Measurements from ENCODE around the gene ABAT.

- no peak for TF ChIP-seq CTCF (IDR thresholded peaks at IDR 0.05; ENCODE audit: low read length)
- no peak for TF ChIP-seq EZH2 (optimal IDR thresholded peaks at IDR 0.05; ENCODE audit: low read depth, low read length)
- no peak for TF ChIP-seq EZH2phosphoT487 (IDR thresholded peaks at IDR 0.05; ENCODE audit: low read length)
Observed at GRCh38 chr16:8632675-8633182, 41.7 kb upstream of the ABAT start.
